Right atrium auricular region (tissue), 2 donors: ENCODE results near the gene MMEL1. TPM values are rescaled to one million over a fixed set of nuclear protein-coding genes. Genes with fewer than 3 reads are reported as not detected.
A peak's percentile ranks its signal among the peaks of the same experiment; 100 is the strongest.

ENCODE experiments used
- DNase-seq: peaks from one replicate; pipeline ENCODE4 v3.0.0-alpha.2; 2019; ENCODE audit warnings: low spot score
- H3K27ac ChIP-seq, 2 donors: fragments of 200-600 bp; sonication (generic); 1 replicate in 1 of 2; 2 replicates in 1 of 2; pipeline ENCODE4 v1.5.1; 2016 to 2019
- H3K27me3 ChIP-seq, 2 donors: fragments of 200-600 bp; sonication (generic); one replicate each; pipeline versions ENCODE4 v1.5.1 to v1.6.0; 2017 to 2019
- H3K36me3 ChIP-seq: fragments of 200-600 bp; sonication (generic); one replicate; pipeline ENCODE4 v1.5.1; 2016
- H3K4me1 ChIP-seq, 2 donors: fragments of 200-600 bp; sonication (generic); one replicate each; pipeline versions ENCODE4 v1.5.1 to v1.6.0; 2017 to 2019
- H3K4me3 ChIP-seq, 2 donors: fragments of 200-600 bp; sonication (generic); 1 replicate in 1 of 2; 2 replicates in 1 of 2; pipeline ENCODE4 v1.5.1; 2017 to 2019; ENCODE audit warnings: mild to moderate bottlenecking in 1 of 2, moderate library complexity in 1 of 2
- H3K9me3 ChIP-seq, 2 donors: fragments of 200-600 bp; sonication (generic); one replicate each; pipeline ENCODE4 v1.5.1; 2019
- CTCF ChIP-seq, 2 donors: fragments of 200-600 bp; sonication (generic); IDR thresholded peaks; one replicate each; pipeline ENCODE4 v1.5.1; 2019; ENCODE audit warnings: antibody characterized with exemption in 2 of 2
- total RNA-seq, 2 donors: library from RNA; depleted of rRNA; stranded (reverse); fragments of >200 nt; gene quantifications; one replicate each; pipeline ENCODE4 v1.1.0, GENCODE V29; 2016

MMEL1 gene
- total RNA-seq, 2 donors from 2014 or later: not detected

- H3K4me1 ChIP-seq: peaks cover 0 to 8% of the 10 kb centered on the region in 2 donors
- DNase-seq: no peak
- TF ChIP-seq CTCF (IDR thresholded peaks at IDR 0.05): no peak
- peaks cover 0 to 18% of the 10 kb centered on the region in 2 donors for H3K9me3 ChIP-seq
- H3K27me3 ChIP-seq: no peaks in the 10 kb centered on the region
- no peak overlapping the region for H3K27ac ChIP-seq
- no peaks in the 10 kb centered on the region for H3K36me3 ChIP-seq
- H3K4me3 ChIP-seq: peak overlapping the region in 1 of 2 donors; percentile 3
These were observed 22.5 kb downstream of the MMEL1 start for GRCh38 chr1:2610036-2610959.

GRCh38 chr1:2609319-2610035, 23.3 kb downstream of the MMEL1 start:
- peaks cover 0 to 12% of the 10 kb centered on the region in 2 donors for H3K9me3 ChIP-seq
- no peak overlapping the region for H3K4me3 ChIP-seq
- TF ChIP-seq CTCF (IDR thresholded peaks at IDR 0.05): no peak
- H3K4me1 ChIP-seq: peaks cover 0 to 8% of the 10 kb centered on the region in 2 donors
- no peaks in the 10 kb centered on the region for H3K36me3 ChIP-seq
- no peak for DNase-seq
- no peaks in the 10 kb centered on the region for H3K27me3 ChIP-seq
- no peak overlapping the region for H3K27ac ChIP-seq

GRCh38 chr1:2607641-2608091, 25.1 kb downstream of the MMEL1 start:
- H3K27me3 ChIP-seq: no peaks in the 10 kb centered on the region
- H3K4me1 ChIP-seq: peaks cover 0 to 8% of the 10 kb centered on the region in 2 donors
- TF ChIP-seq CTCF (IDR thresholded peaks at IDR 0.05): no peak
- H3K9me3 ChIP-seq: no peaks in the 10 kb centered on the region
- H3K4me3 ChIP-seq: no peak overlapping the region
- no peaks in the 10 kb centered on the region for H3K36me3 ChIP-seq
- no peak overlapping the region for H3K27ac ChIP-seq
- DNase-seq: no peak

- Histone ChIP-seq H3K4me1 (peaks cover 0 to 8% of the 10 kb centered on the region in 2 donors), H3K9me3 (no peaks in the 10 kb centered on the region), H3K27ac (no peak overlapping the region), H3K27me3 (no peaks in the 10 kb centered on the region), H3K4me3 (no peak overlapping the region), H3K36me3 (no peaks in the 10 kb centered on the region)
- TF ChIP-seq CTCF (IDR thresholded peaks at IDR 0.05): no peak
- no peak for DNase-seq
These were observed 25.8 kb downstream of the MMEL1 start for GRCh38 chr1:2606881-2607621.

- Histone ChIP-seq H3K36me3 (no peaks in the 10 kb centered on the region), H3K27me3 (no peaks in the 10 kb centered on the region), H3K4me3 (no peak overlapping the region), H3K9me3 (no peaks in the 10 kb centered on the region), H3K4me1 (peaks cover 0 to 8% of the 10 kb centered on the region in 2 donors), H3K27ac (no peak overlapping the region)
- no peak for TF ChIP-seq CTCF (IDR thresholded peaks at IDR 0.05)
- no peak for DNase-seq
These were observed 26.4 kb downstream of the MMEL1 start for GRCh38 chr1:2606396-2606880.
